Type B pancreatic cell (in vitro differentiated cells): ENCODE data around the gene TAF5L. TPM values are rescaled to one million over a fixed set of nuclear protein-coding genes. Genes with fewer than 3 reads are reported as not detected.
"Not testable (repeated sequence)": the region's sequence is repeated elsewhere in the genome, so short reads cannot be mapped to it uniquely, and the experiment has no call there.

Experiments used
- DNase-seq: peaks from one replicate; pipeline ENCODE4 v3.0.0; 2021; ENCODE audit warnings: mixed read lengths; ENCODE audit not compliant: unreplicated experiment; ENCODE audit errors: extremely low spot score
- H3K27ac Mint-ChIP-seq: 2 replicates; pipeline ENCODE4 v1.8.0; 2021; ENCODE audit warnings: mild to moderate bottlenecking, mixed read lengths
- H3K27me3 Mint-ChIP-seq: 2 replicates; pipeline ENCODE4 v1.8.0; 2021; ENCODE audit warnings: mixed read lengths
- H3K36me3 Mint-ChIP-seq: 2 replicates; pipeline ENCODE4 v1.8.0; 2021; ENCODE audit warnings: mixed read lengths
- H3K4me1 Mint-ChIP-seq: one replicate; pipeline ENCODE4 v1.8.0; 2021; ENCODE audit warnings: mixed read lengths; ENCODE audit not compliant: unreplicated experiment
- H3K4me3 Mint-ChIP-seq: 2 replicates; pipeline ENCODE4 v1.8.0; 2021; ENCODE audit warnings: mild to moderate bottlenecking, mixed read lengths
- H3K9me3 Mint-ChIP-seq: 2 replicates; pipeline ENCODE4 v1.8.0; 2021; ENCODE audit warnings: mixed read lengths
- total RNA-seq: library from RNA; stranded (reverse); gene quantifications from 2 replicates; pipeline ENCODE4 v1.2.1, GENCODE V29; 2021; ENCODE audit warnings: low replicate concordance
- TF ChIP-seq, protein P1 (sequence below): fragments of 200-600 bp; sonication (generic); conservative IDR thresholded peaks from 2 replicates; pipeline ENCODE4 v1.5.0; 2021; ENCODE audit warnings: antibody characterized with exemption, mild to moderate bottlenecking

Gene TAF5L
- total RNA-seq, 1 donor from 2014 or later = 17.4 TPM

DNA sequence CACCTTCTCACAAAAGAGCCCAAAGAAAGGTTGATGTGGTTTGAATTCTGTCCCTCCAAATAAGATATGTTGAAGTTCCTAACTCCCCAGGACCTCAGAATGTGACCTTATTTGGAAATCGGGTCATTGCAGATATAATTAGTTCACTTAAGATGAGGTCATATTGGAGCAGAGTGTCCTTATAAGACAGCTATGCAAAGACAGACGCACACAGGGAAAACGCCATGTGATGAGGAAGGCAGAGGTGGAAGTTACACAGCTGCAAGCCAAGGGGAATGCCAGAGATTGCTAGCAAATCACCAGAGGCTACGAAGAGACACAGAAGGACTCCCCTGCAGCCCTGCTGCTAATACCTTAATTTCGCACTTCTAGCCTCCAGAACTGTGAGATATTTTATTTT, 62.2 kb downstream of the TAF5L start:
- H3K9me3 Mint-ChIP-seq = no peaks in the 10 kb centered on the region
- H3K4me1 Mint-ChIP-seq = peaks cover 8% of the 10 kb centered on the region
- DNase-seq = no peak
- H3K36me3 Mint-ChIP-seq = no peaks in the 10 kb centered on the region
- TF ChIP-seq, protein P1, sequence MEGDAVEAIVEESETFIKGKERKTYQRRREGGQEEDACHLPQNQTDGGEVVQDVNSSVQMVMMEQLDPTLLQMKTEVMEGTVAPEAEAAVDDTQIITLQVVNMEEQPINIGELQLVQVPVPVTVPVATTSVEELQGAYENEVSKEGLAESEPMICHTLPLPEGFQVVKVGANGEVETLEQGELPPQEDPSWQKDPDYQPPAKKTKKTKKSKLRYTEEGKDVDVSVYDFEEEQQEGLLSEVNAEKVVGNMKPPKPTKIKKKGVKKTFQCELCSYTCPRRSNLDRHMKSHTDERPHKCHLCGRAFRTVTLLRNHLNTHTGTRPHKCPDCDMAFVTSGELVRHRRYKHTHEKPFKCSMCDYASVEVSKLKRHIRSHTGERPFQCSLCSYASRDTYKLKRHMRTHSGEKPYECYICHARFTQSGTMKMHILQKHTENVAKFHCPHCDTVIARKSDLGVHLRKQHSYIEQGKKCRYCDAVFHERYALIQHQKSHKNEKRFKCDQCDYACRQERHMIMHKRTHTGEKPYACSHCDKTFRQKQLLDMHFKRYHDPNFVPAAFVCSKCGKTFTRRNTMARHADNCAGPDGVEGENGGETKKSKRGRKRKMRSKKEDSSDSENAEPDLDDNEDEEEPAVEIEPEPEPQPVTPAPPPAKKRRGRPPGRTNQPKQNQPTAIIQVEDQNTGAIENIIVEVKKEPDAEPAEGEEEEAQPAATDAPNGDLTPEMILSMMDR = no peak
- H3K4me3 Mint-ChIP-seq = no peak overlapping the region
- H3K27me3 Mint-ChIP-seq = no peaks in the 10 kb centered on the region
- H3K27ac Mint-ChIP-seq = no peak overlapping the region

- TF ChIP-seq, protein P1 = no peak
- Mint-ChIP-seq H3K4me3 (peak overlapping the region; percentile 16), H3K4me1 (peaks cover 8% of the 10 kb centered on the region), H3K27ac (peak overlapping the region; percentile 42), H3K27me3 (no peaks in the 10 kb centered on the region), H3K9me3 (no peaks in the 10 kb centered on the region), H3K36me3 (no peaks in the 10 kb centered on the region)
- no peak for DNase-seq
These were observed 62.7 kb downstream of the TAF5L start for GRCh38 chr1:229563241-229563640.

- H3K4me3 Mint-ChIP-seq = no peak overlapping the region
- TF ChIP-seq, protein P1 = no peak
- no peaks in the 10 kb centered on the region for H3K9me3 Mint-ChIP-seq
- H3K27ac Mint-ChIP-seq = no peak overlapping the region
- H3K36me3 Mint-ChIP-seq = no peaks in the 10 kb centered on the region
- peaks cover 8% of the 10 kb centered on the region for H3K4me1 Mint-ChIP-seq
- no peak for DNase-seq
- no peaks in the 10 kb centered on the region for H3K27me3 Mint-ChIP-seq
These were observed 63.2 kb downstream of the TAF5L start for GRCh38 chr1:229562686-229563085.

DNA sequence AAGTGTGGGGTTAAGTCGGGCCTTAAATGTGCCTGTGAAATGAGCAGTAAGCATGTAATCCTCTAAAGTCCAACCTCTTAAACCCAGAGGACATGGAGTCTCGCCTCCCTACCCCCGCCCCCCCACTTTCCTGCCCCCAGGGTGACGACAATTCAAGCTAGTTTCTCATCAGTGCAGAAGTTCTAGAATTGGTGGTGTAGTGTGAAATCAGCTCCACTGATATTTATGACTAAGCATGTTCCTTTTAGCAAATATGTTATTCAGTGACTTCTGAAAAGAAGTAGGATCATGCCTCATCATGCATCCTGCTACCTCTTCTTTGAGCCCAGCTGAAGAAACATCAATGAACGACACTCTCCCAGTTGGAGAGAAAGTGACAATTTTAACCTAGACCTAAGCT, 64.8 kb downstream of the TAF5L start:
- H3K27me3 Mint-ChIP-seq = no peaks in the 10 kb centered on the region
- DNase-seq = no peak
- no peaks in the 10 kb centered on the region for H3K9me3 Mint-ChIP-seq
- TF ChIP-seq, protein P1 = no peak
- peak overlapping the region; percentile 41 for H3K4me3 Mint-ChIP-seq
- peaks cover 19% of the 10 kb centered on the region for H3K4me1 Mint-ChIP-seq
- H3K27ac Mint-ChIP-seq = peak overlapping the region; percentile 46
- no peaks in the 10 kb centered on the region for H3K36me3 Mint-ChIP-seq

GRCh38 chr1:229560124-229560523, 65.8 kb downstream of the TAF5L start:
- DNase-seq, H3K9me3 Mint-ChIP-seq, H3K4me3 Mint-ChIP-seq, H3K27me3 Mint-ChIP-seq, H3K27ac Mint-ChIP-seq, H3K36me3 Mint-ChIP-seq: not testable (repeated sequence)
- peaks cover 22% of the 10 kb centered on the region for H3K4me1 Mint-ChIP-seq

- Mint-ChIP-seq H3K4me1 (peaks cover 24% of the 10 kb centered on the region), H3K27ac (peak overlapping the region; percentile 86), H3K4me3 (peak overlapping the region; percentile 97)
- not testable (repeated sequence) for H3K27me3 Mint-ChIP-seq, H3K9me3 Mint-ChIP-seq, DNase-seq, H3K36me3 Mint-ChIP-seq
These were observed 66.6 kb downstream of the TAF5L start for GRCh38 chr1:229559336-229559801.
